Stimulated activated CD8-positive, alpha-beta memory T cell treated with anti-CD3 and anti-CD28 coated beads, Interleukin-7, amount 100 ng/mL, for 24 hours (primary cell): ENCODE measurements around the gene PSMB10.
"Not testable (repeated sequence)": the region's sequence is repeated elsewhere in the genome, so short reads cannot be mapped to it uniquely, and the experiment has no call there.

Source experiments
- DNase-seq: peaks from one replicate; pipeline ENCODE4 v3.0.0-alpha.2; 2020; ENCODE audit warnings: low read depth

Gene PSMB10

GRCh38 chr16:67924140-67924906 lies 12.3 kb downstream of the PSMB10 start:
- no peak for DNase-seq

- no peak for DNase-seq
Measured at GRCh38 chr16:67923414-67924116, 13.1 kb downstream of the PSMB10 start.

GRCh38 chr16:67922740-67923139 lies 13.9 kb downstream of the PSMB10 start:
- no peak for DNase-seq

- DNase-seq: no peak
Measured at GRCh38 chr16:67922221-67922620, 14.4 kb downstream of the PSMB10 start.

GRCh38 chr16:67919622-67920221 lies 16.9 kb downstream of the PSMB10 start:
- DNase-seq: no peak

GRCh38 chr16:67917852-67918236 lies 18.8 kb downstream of the PSMB10 start:
- DNase-seq: no peak

- DNase-seq: no peak
Measured at GRCh38 chr16:67917140-67917851, 19.4 kb downstream of the PSMB10 start.

GRCh38 chr16:67915831-67916723 lies 20.6 kb downstream of the PSMB10 start:
- no peak for DNase-seq

GRCh38 chr16:67915496-67915769 lies 21.2 kb downstream of the PSMB10 start:
- DNase-seq: not testable (repeated sequence)

- DNase-seq: no peak
Measured at GRCh38 chr16:67914758-67915495, 21.7 kb downstream of the PSMB10 start.

GRCh38 chr16:67910158-67910557 lies 26.5 kb downstream of the PSMB10 start:
- DNase-seq: no peak

GRCh38 chr16:67909056-67909742 lies 27.5 kb downstream of the PSMB10 start:
- no peak for DNase-seq

- no peak for DNase-seq
Measured at GRCh38 chr16:67907397-67908180, 29.1 kb downstream of the PSMB10 start.

GRCh38 chr16:67902831-67903230 lies 33.8 kb downstream of the PSMB10 start:
- no peak for DNase-seq

GRCh38 chr16:67901734-67902133 lies 34.9 kb downstream of the PSMB10 start:
- no peak for DNase-seq

GRCh38 chr16:67897231-67897630 lies 39.4 kb downstream of the PSMB10 start:
- no peak for DNase-seq

GRCh38 chr16:67893743-67894399 lies 42.8 kb downstream of the PSMB10 start:
- no peak for DNase-seq

- DNase-seq: peak; percentile 87
Measured at GRCh38 chr16:67892899-67893742, 43.5 kb downstream of the PSMB10 start, which contains the start of gene PSKH1. Gene PSKH1 (plus strand): TSS chr16:67893254. CDS start chr16:67908750, 15,496 bp downstream.
